ENCODE measurements around the gene TMC1. TPM values are rescaled to one million over a fixed set of nuclear protein-coding genes. Genes with fewer than 3 reads are reported as not detected.

Gene TMC1
- polyA plus RNA-seq, 4 donors: 0.12 to 0.25 TPM; not detected in 2

DNA sequence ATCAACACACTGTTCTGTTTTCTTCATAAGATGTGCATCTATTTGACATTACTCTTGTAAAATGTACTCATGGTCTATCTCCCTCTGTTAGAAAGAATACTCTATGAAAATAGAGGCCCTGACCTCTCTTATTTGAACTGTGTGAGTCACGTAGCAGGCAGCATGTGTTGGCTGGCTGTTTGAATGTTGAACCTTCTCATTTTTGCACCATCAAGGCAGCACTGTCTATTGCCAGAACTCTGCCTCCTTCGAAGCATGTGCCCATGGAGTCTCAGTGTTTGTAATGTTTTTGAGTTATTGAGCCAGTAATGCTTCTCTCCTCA, 287.0 kb downstream of the TMC1 start:
- H3K4me1 ChIP-seq (ENCODE audit: control insufficient read depth in 3 of 3, insufficient read depth in 2 of 3, low read depth in 1 of 3, low read length in 2 of 3): peaks cover 0 to 12% (median 0%) of the 10 kb centered on the region in 3 donors
- FAIRE-seq (no peak), DNase-seq (no peak)
- no peaks in the 10 kb centered on the region for H3K27me3 ChIP-seq (ENCODE audit: control insufficient read depth in 3 of 3, insufficient read depth in 3 of 3, low read length in 3 of 3)
- H3K36me3 ChIP-seq (ENCODE audit: control insufficient read depth in 3 of 3, insufficient read depth in 2 of 3, low read depth in 1 of 3, low read length in 3 of 3): no peaks in the 10 kb centered on the region
- 74 to 88% (median 81%) methylated on average over 2 of the region's 2 CpGs for WGBS, 3 donors
- H3K27ac ChIP-seq (ENCODE audit: low read depth in 1 of 3, low read length in 2 of 3): no peak overlapping the region
- peaks cover 0 to 4% of the 10 kb centered on the region in 2 donors for H3K9me3 ChIP-seq (ENCODE audit: control insufficient read depth in 2 of 2, insufficient read depth in 1 of 2, low read depth in 1 of 2, low read length in 1 of 2)
- H3K4me3 ChIP-seq (ENCODE audit: low read depth in 1 of 3, low read length in 3 of 3): no peak overlapping the region

DNA sequence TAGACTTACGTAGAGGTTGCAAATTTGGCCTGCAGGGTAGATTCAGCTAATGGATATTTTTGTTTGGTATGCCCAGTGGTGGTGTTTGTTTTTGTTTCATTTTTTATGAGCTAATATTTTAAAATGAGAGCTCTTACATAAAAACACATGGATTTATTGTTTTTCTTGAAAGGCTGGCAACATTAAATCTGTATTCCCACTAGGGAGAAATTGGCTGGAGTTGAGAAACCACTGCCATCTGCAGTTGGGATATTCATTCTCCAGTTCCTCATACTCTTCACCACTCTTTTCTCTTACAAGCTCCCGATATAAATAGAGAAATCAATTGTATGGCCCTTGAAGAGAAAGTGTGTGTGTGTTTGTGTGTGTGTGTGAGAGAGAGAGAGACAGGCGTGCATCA, 288.2 kb downstream of the TMC1 start:
- FAIRE-seq: no peak

DNA sequence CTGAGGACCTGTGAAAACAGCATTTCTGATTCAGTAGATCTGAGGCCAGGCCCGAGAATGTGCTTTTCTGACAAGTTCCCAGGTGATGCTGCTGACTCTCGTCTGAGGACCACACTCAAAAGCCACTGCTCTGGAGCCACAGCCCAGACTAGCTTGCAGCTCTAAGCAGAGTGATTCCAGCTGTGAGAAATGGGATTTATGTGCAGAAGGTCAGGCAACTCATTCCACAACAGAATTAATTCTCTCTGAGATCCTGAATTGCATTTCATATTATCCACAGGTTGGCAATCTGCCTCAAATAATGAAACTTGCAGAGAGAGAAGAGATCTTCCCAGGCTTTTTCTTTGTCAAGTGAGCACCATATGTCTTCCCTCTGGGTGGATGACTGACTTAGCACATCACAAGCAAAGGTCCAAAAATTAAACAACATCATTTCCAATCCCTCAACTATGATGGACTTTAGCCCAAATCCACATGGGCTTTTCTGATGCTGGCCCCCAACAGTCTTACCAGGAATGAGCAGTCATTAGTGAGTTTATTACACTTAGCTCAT, 291.2 kb downstream of the TMC1 start:
- Histone ChIP-seq H3K4me3 (ENCODE audit: low read depth in 1 of 3, low read length in 3 of 3) (no peak overlapping the region), H3K36me3 (ENCODE audit: control insufficient read depth in 3 of 3, insufficient read depth in 2 of 3, low read depth in 1 of 3, low read length in 3 of 3) (no peaks in the 10 kb centered on the region), H3K27me3 (ENCODE audit: control insufficient read depth in 3 of 3, insufficient read depth in 3 of 3, low read length in 3 of 3) (no peaks in the 10 kb centered on the region), H3K9me3 (ENCODE audit: control insufficient read depth in 2 of 2, insufficient read depth in 1 of 2, low read depth in 1 of 2, low read length in 1 of 2) (no peaks in the 10 kb centered on the region), H3K27ac (ENCODE audit: low read depth in 1 of 3, low read length in 2 of 3) (peak overlapping the region in 2 of 3 donors; percentile 21 to 75), H3K4me1 (ENCODE audit: control insufficient read depth in 3 of 3, insufficient read depth in 2 of 3, low read depth in 1 of 3, low read length in 2 of 3) (peaks cover 0 to 34% (median 6%) of the 10 kb centered on the region in 3 donors)
- DNase-seq: peak; percentile 75 to 84
- no peak for FAIRE-seq
- WGBS, 3 donors: 25 to 48% (median 45%) methylated on average over 2 of the region's 2 CpGs

More for the DNA sequence above, 288.2 kb downstream of the TMC1 start:
- WGBS, 3 donors: 90 to 95% (median 95%) methylated on average over 3 of the region's 3 CpGs
- H3K4me3 ChIP-seq (ENCODE audit: low read depth in 1 of 3, low read length in 3 of 3): no peak overlapping the region
- no peak for DNase-seq
- no peaks in the 10 kb centered on the region for H3K36me3 ChIP-seq (ENCODE audit: control insufficient read depth in 3 of 3, insufficient read depth in 2 of 3, low read depth in 1 of 3, low read length in 3 of 3)
- H3K27me3 ChIP-seq (ENCODE audit: control insufficient read depth in 3 of 3, insufficient read depth in 3 of 3, low read length in 3 of 3): no peaks in the 10 kb centered on the region
- peaks cover 0 to 4% of the 10 kb centered on the region in 2 donors for H3K9me3 ChIP-seq (ENCODE audit: control insufficient read depth in 2 of 2, insufficient read depth in 1 of 2, low read depth in 1 of 2, low read length in 1 of 2)
- H3K4me1 ChIP-seq (ENCODE audit: control insufficient read depth in 3 of 3, insufficient read depth in 2 of 3, low read depth in 1 of 3, low read length in 2 of 3): peaks cover 0 to 23% (median 6%) of the 10 kb centered on the region in 3 donors
- H3K27ac ChIP-seq (ENCODE audit: low read depth in 1 of 3, low read length in 2 of 3): no peak overlapping the region

- DNase-seq (peak; percentile 48 to 71), FAIRE-seq (no peak)
- Histone ChIP-seq H3K4me1 (ENCODE audit: control insufficient read depth in 3 of 3, insufficient read depth in 2 of 3, low read depth in 1 of 3, low read length in 2 of 3) (peaks cover 0 to 41% (median 6%) of the 10 kb centered on the region in 3 donors), H3K36me3 (ENCODE audit: control insufficient read depth in 3 of 3, insufficient read depth in 2 of 3, low read depth in 1 of 3, low read length in 3 of 3) (no peaks in the 10 kb centered on the region), H3K4me3 (ENCODE audit: low read depth in 1 of 3, low read length in 3 of 3) (no peak overlapping the region), H3K27ac (ENCODE audit: low read depth in 1 of 3, low read length in 2 of 3) (peak overlapping the region; percentile 58 to 86 (median 80)), H3K27me3 (ENCODE audit: control insufficient read depth in 3 of 3, insufficient read depth in 3 of 3, low read length in 3 of 3) (no peaks in the 10 kb centered on the region), H3K9me3 (ENCODE audit: control insufficient read depth in 2 of 2, insufficient read depth in 1 of 2, low read depth in 1 of 2, low read length in 1 of 2) (no peaks in the 10 kb centered on the region)
Measured at GRCh38 chr9:72813544-72813943, 292.1 kb downstream of the TMC1 start.

GRCh38 chr9:72814083-72814597, 292.7 kb downstream of the TMC1 start:
- H3K4me1 ChIP-seq (ENCODE audit: control insufficient read depth in 3 of 3, insufficient read depth in 2 of 3, low read depth in 1 of 3, low read length in 2 of 3): peaks cover 0 to 41% (median 6%) of the 10 kb centered on the region in 3 donors
- H3K27me3 ChIP-seq (ENCODE audit: control insufficient read depth in 3 of 3, insufficient read depth in 3 of 3, low read length in 3 of 3): no peaks in the 10 kb centered on the region
- WGBS, 3 donors: 25 to 60% (median 44%) methylated on average over 7 of the region's 7 CpGs
- peak overlapping the region; percentile 58 to 86 (median 80) for H3K27ac ChIP-seq (ENCODE audit: low read depth in 1 of 3, low read length in 2 of 3)
- FAIRE-seq (no peak), DNase-seq (peak; percentile 13 to 56)
- no peaks in the 10 kb centered on the region for H3K9me3 ChIP-seq (ENCODE audit: control insufficient read depth in 2 of 2, insufficient read depth in 1 of 2, low read depth in 1 of 2, low read length in 1 of 2)
- H3K4me3 ChIP-seq (ENCODE audit: low read depth in 1 of 3, low read length in 3 of 3): no peak overlapping the region
- H3K36me3 ChIP-seq (ENCODE audit: control insufficient read depth in 3 of 3, insufficient read depth in 2 of 3, low read depth in 1 of 3, low read length in 3 of 3): no peaks in the 10 kb centered on the region

GRCh38 chr9:72816666-72817065, 295.3 kb downstream of the TMC1 start:
- 95 to 96% (median 95%) methylated on average over 8 of the region's 8 CpGs for WGBS, 3 donors
- no peaks in the 10 kb centered on the region for H3K36me3 ChIP-seq (ENCODE audit: control insufficient read depth in 3 of 3, insufficient read depth in 2 of 3, low read depth in 1 of 3, low read length in 3 of 3)
- H3K4me1 ChIP-seq (ENCODE audit: control insufficient read depth in 3 of 3, insufficient read depth in 2 of 3, low read depth in 1 of 3, low read length in 2 of 3): peaks cover 0 to 41% (median 6%) of the 10 kb centered on the region in 3 donors
- FAIRE-seq (no peak), DNase-seq (no peak)
- H3K4me3 ChIP-seq (ENCODE audit: low read depth in 1 of 3, low read length in 3 of 3): no peak overlapping the region
- H3K27me3 ChIP-seq (ENCODE audit: control insufficient read depth in 3 of 3, insufficient read depth in 3 of 3, low read length in 3 of 3): no peaks in the 10 kb centered on the region
- H3K9me3 ChIP-seq (ENCODE audit: control insufficient read depth in 2 of 2, insufficient read depth in 1 of 2, low read depth in 1 of 2, low read length in 1 of 2): no peaks in the 10 kb centered on the region
- H3K27ac ChIP-seq (ENCODE audit: low read depth in 1 of 3, low read length in 2 of 3): no peak overlapping the region

- peak overlapping the region in 1 of 3 donors; percentile 4 for H3K27ac ChIP-seq (ENCODE audit: low read depth in 1 of 3, low read length in 2 of 3)
- WGBS, 3 donors: 73 to 82% (median 78%) methylated on average over 7 of the region's 7 CpGs
- no peak overlapping the region for H3K4me3 ChIP-seq (ENCODE audit: low read depth in 1 of 3, low read length in 3 of 3)
- peaks cover 0 to 39% (median 6%) of the 10 kb centered on the region in 3 donors for H3K4me1 ChIP-seq (ENCODE audit: control insufficient read depth in 3 of 3, insufficient read depth in 2 of 3, low read depth in 1 of 3, low read length in 2 of 3)
- no peaks in the 10 kb centered on the region for H3K27me3 ChIP-seq (ENCODE audit: control insufficient read depth in 3 of 3, insufficient read depth in 3 of 3, low read length in 3 of 3)
- H3K9me3 ChIP-seq (ENCODE audit: control insufficient read depth in 2 of 2, insufficient read depth in 1 of 2, low read depth in 1 of 2, low read length in 1 of 2): no peaks in the 10 kb centered on the region
- FAIRE-seq (no peak), DNase-seq (no peak)
- no peaks in the 10 kb centered on the region for H3K36me3 ChIP-seq (ENCODE audit: control insufficient read depth in 3 of 3, insufficient read depth in 2 of 3, low read depth in 1 of 3, low read length in 3 of 3)
Measured at GRCh38 chr9:72817413-72817812, 296.0 kb downstream of the TMC1 start.

- Histone ChIP-seq H3K36me3 (ENCODE audit: control insufficient read depth in 3 of 3, insufficient read depth in 2 of 3, low read depth in 1 of 3, low read length in 3 of 3) (no peaks in the 10 kb centered on the region), H3K4me3 (ENCODE audit: low read depth in 1 of 3, low read length in 3 of 3) (no peak overlapping the region), H3K27ac (ENCODE audit: low read depth in 1 of 3, low read length in 2 of 3) (peak overlapping the region in 1 of 3 donors; percentile 17), H3K4me1 (ENCODE audit: control insufficient read depth in 3 of 3, insufficient read depth in 2 of 3, low read depth in 1 of 3, low read length in 2 of 3) (peaks cover 0 to 41% (median 6%) of the 10 kb centered on the region in 3 donors), H3K9me3 (ENCODE audit: control insufficient read depth in 2 of 2, insufficient read depth in 1 of 2, low read depth in 1 of 2, low read length in 1 of 2) (no peaks in the 10 kb centered on the region), H3K27me3 (ENCODE audit: control insufficient read depth in 3 of 3, insufficient read depth in 3 of 3, low read length in 3 of 3) (no peaks in the 10 kb centered on the region)
- FAIRE-seq (no peak), DNase-seq (peak; percentile 37 to 53)
- 21 to 62% (median 33%) methylated on average over 3 of the region's 3 CpGs for WGBS, 3 donors
Measured at GRCh38 chr9:72818385-72818784, 297.0 kb downstream of the TMC1 start.

- no peak for FAIRE-seq
Measured at GRCh38 chr9:72823971-72824370, 302.6 kb downstream of the TMC1 start.

More at GRCh38 chr9:72823971-72824370, 302.6 kb downstream of the TMC1 start:
- H3K36me3 ChIP-seq (ENCODE audit: control insufficient read depth in 3 of 3, insufficient read depth in 2 of 3, low read depth in 1 of 3, low read length in 3 of 3): no peaks in the 10 kb centered on the region
- H3K27me3 ChIP-seq (ENCODE audit: control insufficient read depth in 3 of 3, insufficient read depth in 3 of 3, low read length in 3 of 3): no peaks in the 10 kb centered on the region
- H3K4me1 ChIP-seq (ENCODE audit: control insufficient read depth in 3 of 3, insufficient read depth in 2 of 3, low read depth in 1 of 3, low read length in 2 of 3): peaks cover 7 to 40% (median 8%) of the 10 kb centered on the region in 3 donors
- no peak overlapping the region for H3K4me3 ChIP-seq (ENCODE audit: low read depth in 1 of 3, low read length in 3 of 3)
- H3K27ac ChIP-seq (ENCODE audit: low read depth in 1 of 3, low read length in 2 of 3): no peak overlapping the region
- H3K9me3 ChIP-seq (ENCODE audit: control insufficient read depth in 2 of 2, insufficient read depth in 1 of 2, low read depth in 1 of 2, low read length in 1 of 2): no peaks in the 10 kb centered on the region
- no peak for DNase-seq
- WGBS, 3 donors: 75 to 90% (median 84%) methylated on average over 5 of the region's 5 CpGs
